Trophoblast cell (in vitro differentiated cells and primary cell): ENCODE results near the gene MPPED2.

ENCODE experiments used
- DNase-seq, 2 donors: peaks; one replicate each; pipeline ENCODE4 v3.0.0-alpha.2; 2016
- H2AFZ ChIP-seq: 2 replicates; pipeline ENCODE4 v1.6.1; 2013; ENCODE audit warnings: low read length, moderate library complexity, mild to moderate bottlenecking; ENCODE audit not compliant: insufficient read depth, poor library complexity
- H2AK5ac ChIP-seq: 2 replicates; pipeline ENCODE4 v1.6.1; 2013; ENCODE audit warnings: mild to moderate bottlenecking, low read length
- H2BK120ac ChIP-seq: 2 replicates; pipeline ENCODE4 v1.6.1; 2013; ENCODE audit warnings: low read length, mild to moderate bottlenecking, moderate library complexity; ENCODE audit not compliant: insufficient read depth, poor library complexity
- H2BK12ac ChIP-seq: 2 replicates; pipeline ENCODE4 v1.6.1; 2013; ENCODE audit warnings: mild to moderate bottlenecking, low read length, moderate library complexity
- H2BK5ac ChIP-seq: 2 replicates; pipeline ENCODE4 v1.6.1; 2013; ENCODE audit warnings: low read length, low read depth, moderate library complexity, mild to moderate bottlenecking; ENCODE audit not compliant: poor library complexity
- H3K14ac ChIP-seq: 2 replicates; pipeline ENCODE4 v1.6.1; 2013; ENCODE audit warnings: mild to moderate bottlenecking, low read length
- H3K18ac ChIP-seq: 2 replicates; pipeline ENCODE4 v1.6.1; 2013; ENCODE audit warnings: mild to moderate bottlenecking, low read length
- H3K23ac ChIP-seq: 2 replicates; pipeline ENCODE4 v1.6.1; 2013; ENCODE audit warnings: low read length
- H3K27ac ChIP-seq: 2 replicates; pipeline ENCODE4 v1.5.1; 2013; ENCODE audit warnings: low read depth, mild to moderate bottlenecking, inconsistent platforms, low read length, moderate library complexity
- H3K27me3 ChIP-seq: 2 replicates; pipeline ENCODE4 v1.6.1; 2013; ENCODE audit warnings: inconsistent platforms, mild to moderate bottlenecking, low read length, moderate library complexity; ENCODE audit not compliant: insufficient read depth
- H3K36me3 ChIP-seq, 2 experiments: 1 replicate in 1 of 2; 2 replicates in 1 of 2; pipeline ENCODE4 v1.6.1; 2013; ENCODE audit warnings: low read length in 2 of 2, mild to moderate bottlenecking in 2 of 2, moderate library complexity in 1 of 2; ENCODE audit not compliant: insufficient read depth in 2 of 2, control insufficient read depth in 1 of 2
- H3K4ac ChIP-seq: 2 replicates; pipeline ENCODE4 v1.6.1; 2013; ENCODE audit warnings: low read depth, mild to moderate bottlenecking, low read length, moderate library complexity
- H3K4me1 ChIP-seq, 2 experiments: 1 replicate in 1 of 2; 2 replicates in 1 of 2; pipeline ENCODE4 v1.6.1; 2013; ENCODE audit warnings: low read length in 2 of 2, mild to moderate bottlenecking in 2 of 2, moderate library complexity in 1 of 2; ENCODE audit not compliant: insufficient read depth in 2 of 2, control insufficient read depth in 1 of 2
- H3K4me2 ChIP-seq: 2 replicates; pipeline ENCODE4 v1.6.1; 2013; ENCODE audit warnings: inconsistent platforms, mild to moderate bottlenecking, low read length, moderate library complexity
- H3K4me3 ChIP-seq: 2 replicates; pipeline ENCODE4 v1.5.1; 2013; ENCODE audit warnings: mild to moderate bottlenecking, low read depth, low read length, inconsistent platforms
- H3K79me1 ChIP-seq: one replicate; pipeline ENCODE4 v1.6.1; 2013; ENCODE audit warnings: low read length
- H3K79me2 ChIP-seq: 2 replicates; pipeline ENCODE4 v1.6.1; 2013; ENCODE audit warnings: low read length, mild to moderate bottlenecking; ENCODE audit not compliant: control insufficient read depth, insufficient read depth, poor library complexity
- H3K9ac ChIP-seq: 2 replicates; pipeline ENCODE4 v1.6.1; 2013; ENCODE audit warnings: mild to moderate bottlenecking, low read length
- H3K9me3 ChIP-seq: 2 replicates; pipeline ENCODE4 v1.6.1; 2013; ENCODE audit warnings: low read depth, mild to moderate bottlenecking, control low read depth, inconsistent platforms, low read length; ENCODE audit not compliant: insufficient read depth
- H4K12ac ChIP-seq: 2 replicates; pipeline ENCODE4 v1.6.1; 2013; ENCODE audit warnings: low read depth, mild to moderate bottlenecking, low read length, moderate library complexity
- H4K8ac ChIP-seq: 2 replicates; pipeline ENCODE4 v1.6.1; 2013; ENCODE audit warnings: low read depth, mild to moderate bottlenecking, low read length, moderate library complexity
- H4K91ac ChIP-seq: one replicate; pipeline ENCODE4 v1.6.1; 2013; ENCODE audit warnings: low read depth, mild to moderate bottlenecking, low read length, moderate library complexity
- WGBS: extraction: QIAGEN DNeasy Blood & Tissue Kit; methylation state at CpG from one replicate; pipeline ENCODE4 v1.1.7; 2013; ENCODE audit warnings: missing lambda C conversion rate; ENCODE audit not compliant: insufficient read length, insufficient coverage; ENCODE audit errors: extremely low coverage; 5-methylcytosine and 5-hydroxymethylcytosine counted together

MPPED2 gene

DNA sequence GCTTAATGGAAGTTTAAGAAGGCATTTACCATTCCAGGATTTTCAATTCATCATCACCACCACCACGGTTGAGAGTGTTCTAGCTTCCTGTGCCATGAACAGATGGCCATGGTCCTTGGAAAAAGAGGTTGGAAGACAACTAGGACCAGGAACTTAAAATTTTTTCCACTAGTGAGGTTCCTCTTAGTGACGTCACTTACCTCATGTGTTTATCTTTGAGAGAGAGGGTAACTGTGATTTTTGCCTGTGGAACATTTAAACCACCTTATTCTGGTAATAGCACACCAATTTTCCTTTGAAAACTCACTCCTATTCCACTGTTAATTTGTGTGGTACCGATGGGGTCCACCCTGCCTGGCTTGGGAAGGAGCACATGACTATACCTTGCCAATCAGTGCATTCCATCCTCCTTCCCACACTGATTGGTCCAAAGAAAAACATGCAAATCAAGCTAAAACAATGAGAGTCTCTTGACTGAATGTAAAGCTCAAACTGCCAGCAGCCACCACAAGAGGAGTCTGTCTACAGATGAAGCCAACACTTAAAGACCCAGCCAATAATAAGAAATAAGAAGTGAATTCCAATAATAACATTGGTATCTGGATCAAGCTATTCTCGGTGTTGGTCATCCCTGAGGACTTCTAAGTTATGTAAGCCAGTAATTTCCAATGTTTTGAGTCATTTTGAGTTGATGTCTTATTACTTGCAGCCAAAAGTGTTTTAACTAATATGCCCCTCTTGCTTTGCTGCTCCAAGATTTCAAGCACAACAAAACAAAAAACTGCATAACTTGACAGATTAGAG lies 111.8 kb downstream of the MPPED2 start:
- no peaks in the 10 kb centered on the region for H3K79me1 ChIP-seq

DNA sequence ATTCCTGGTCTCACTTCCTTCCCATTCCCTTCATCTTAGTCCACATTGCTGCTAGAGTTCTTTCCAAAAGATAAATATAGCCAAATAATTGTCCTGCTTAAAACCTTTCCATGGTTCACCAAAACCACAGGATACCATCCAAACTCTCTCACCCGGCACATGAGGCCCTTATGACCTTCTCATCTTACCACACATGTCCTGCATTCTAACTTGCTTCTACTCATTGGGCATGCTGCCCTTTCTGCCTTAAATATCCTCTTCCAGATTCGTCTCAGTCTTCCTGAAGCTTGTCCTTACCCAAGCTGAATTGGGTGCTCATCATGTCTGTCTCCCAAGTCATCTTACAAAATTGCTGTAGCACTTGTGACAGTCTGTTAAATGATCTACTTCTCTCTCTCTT lies 114.9 kb downstream of the MPPED2 start:
- Histone ChIP-seq H3K27ac (no peak overlapping the region), H3K4me3 (no peak overlapping the region), H3K18ac (no peak overlapping the region), H2AK5ac (no peak overlapping the region), H3K23ac (no peak overlapping the region), H2BK12ac (no peak overlapping the region), H3K27me3 (no peaks in the 10 kb centered on the region), H3K79me1 (no peaks in the 10 kb centered on the region), H2BK5ac (no peak overlapping the region), H3K14ac (no peak overlapping the region), H3K36me3 (no peaks in the 10 kb centered on the region), H3K9me3 (no peaks in the 10 kb centered on the region), H3K4ac (no peak overlapping the region), H2BK120ac (no peak overlapping the region), H4K91ac (no peak overlapping the region), H3K4me2 (no peak overlapping the region), H2AFZ (no peak overlapping the region), H4K12ac (no peak overlapping the region), H3K79me2 (no peaks in the 10 kb centered on the region), H4K8ac (no peak overlapping the region), H3K4me1 (no peaks in the 10 kb centered on the region), H3K9ac (no peak overlapping the region)
- no peak for DNase-seq
- WGBS, result no CpG with 5 or more reads among the region's 2 CpGs

More for the DNA sequence above, 111.8 kb downstream of the MPPED2 start:
- no peak overlapping the region for H3K27ac ChIP-seq
- no peak overlapping the region for H3K4me3 ChIP-seq
- H2BK120ac ChIP-seq, result no peak overlapping the region
- H3K4ac ChIP-seq, result no peak overlapping the region
- no peak overlapping the region for H3K4me2 ChIP-seq
- no peaks in the 10 kb centered on the region for H3K79me2 ChIP-seq
- no peaks in the 10 kb centered on the region for H3K9me3 ChIP-seq
- H2AK5ac ChIP-seq, result no peak overlapping the region
- no peak overlapping the region for H3K18ac ChIP-seq
- no peak overlapping the region for H3K23ac ChIP-seq
- H3K36me3 ChIP-seq, result no peaks in the 10 kb centered on the region
- no peak overlapping the region for H3K9ac ChIP-seq
- no peak overlapping the region for H2AFZ ChIP-seq
- H3K4me1 ChIP-seq, result no peaks in the 10 kb centered on the region
- no peak overlapping the region for H2BK12ac ChIP-seq
- no peak overlapping the region for H4K91ac ChIP-seq
- no CpG with 5 or more reads among the region's 4 CpGs for WGBS
- H2BK5ac ChIP-seq, result no peak overlapping the region
- no peak overlapping the region for H4K12ac ChIP-seq
- no peak for DNase-seq
- no peak overlapping the region for H4K8ac ChIP-seq
- no peaks in the 10 kb centered on the region for H3K27me3 ChIP-seq
- H3K14ac ChIP-seq, result no peak overlapping the region

DNA sequence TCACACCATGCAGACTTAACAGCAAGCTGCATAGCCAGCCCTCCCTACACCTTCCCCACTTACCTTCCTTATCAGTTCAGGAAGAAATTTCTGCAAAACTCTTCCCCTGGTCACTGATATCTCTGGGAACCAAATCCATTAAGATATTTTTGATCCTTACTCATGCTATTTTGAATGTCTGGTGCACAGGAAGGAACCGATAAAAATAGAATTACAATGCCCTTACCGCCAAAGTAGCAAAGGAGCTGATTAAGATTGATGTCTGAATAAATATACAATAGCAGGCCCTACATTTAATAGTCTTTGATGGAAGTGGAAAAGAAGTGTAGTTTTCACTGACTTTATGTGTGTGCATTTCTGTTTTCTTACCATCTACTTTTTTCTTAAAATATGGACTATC lies 117.3 kb downstream of the MPPED2 start:
- WGBS, result no CpG with 5 or more reads among the region's 2 CpGs
- no peak overlapping the region for H3K4me2 ChIP-seq
- no peaks in the 10 kb centered on the region for H3K79me2 ChIP-seq
- no peak overlapping the region for H3K23ac ChIP-seq
- no peak overlapping the region for H2AK5ac ChIP-seq
- no peak overlapping the region for H4K8ac ChIP-seq
- H2BK5ac ChIP-seq, result no peak overlapping the region
- H3K79me1 ChIP-seq, result no peaks in the 10 kb centered on the region
- H3K27ac ChIP-seq, result no peak overlapping the region
- H4K12ac ChIP-seq, result no peak overlapping the region
- H2BK12ac ChIP-seq, result no peak overlapping the region
- no peak overlapping the region for H3K9ac ChIP-seq
- H3K4me1 ChIP-seq, result no peaks in the 10 kb centered on the region
- no peak overlapping the region for H4K91ac ChIP-seq
- no peaks in the 10 kb centered on the region for H3K9me3 ChIP-seq
- no peak overlapping the region for H3K18ac ChIP-seq
- H2BK120ac ChIP-seq, result no peak overlapping the region
- H3K27me3 ChIP-seq, result no peaks in the 10 kb centered on the region
- no peak overlapping the region for H3K4me3 ChIP-seq
- no peaks in the 10 kb centered on the region for H3K36me3 ChIP-seq
- H3K4ac ChIP-seq, result no peak overlapping the region
- H3K14ac ChIP-seq, result no peak overlapping the region
- H2AFZ ChIP-seq, result no peak overlapping the region
- no peak for DNase-seq

DNA sequence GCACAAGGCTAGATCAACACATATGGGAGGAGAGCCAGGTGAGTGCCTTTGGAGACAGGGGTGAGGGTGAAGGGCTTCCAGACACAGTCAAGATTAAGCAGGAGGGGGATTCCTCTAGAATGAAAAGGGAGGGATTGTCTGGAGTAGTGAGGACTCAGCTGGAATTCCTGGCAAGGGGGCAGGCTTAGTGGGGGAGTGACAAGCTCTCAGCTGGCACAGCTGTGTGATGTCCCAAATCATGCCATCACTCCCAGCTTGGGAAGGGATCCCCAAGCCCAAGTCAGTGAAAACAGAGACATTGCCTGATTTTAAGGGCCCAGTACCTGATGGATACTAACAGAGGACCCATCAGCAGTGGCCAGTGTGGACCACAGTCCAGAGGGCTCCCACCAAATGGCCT lies 119.0 kb downstream of the MPPED2 start:
- no peak for DNase-seq
- Histone ChIP-seq H3K18ac (no peak overlapping the region), H4K8ac (no peak overlapping the region), H3K9me3 (no peaks in the 10 kb centered on the region), H2AK5ac (no peak overlapping the region), H3K4me1 (no peaks in the 10 kb centered on the region), H2BK5ac (no peak overlapping the region), H3K4ac (no peak overlapping the region), H2AFZ (no peak overlapping the region), H3K27me3 (no peaks in the 10 kb centered on the region), H3K4me2 (no peak overlapping the region), H4K12ac (no peak overlapping the region), H2BK120ac (no peak overlapping the region), H3K27ac (no peak overlapping the region), H3K14ac (no peak overlapping the region), H4K91ac (no peak overlapping the region), H3K36me3 (no peaks in the 10 kb centered on the region), H3K23ac (no peak overlapping the region), H3K4me3 (no peak overlapping the region), H2BK12ac (no peak overlapping the region), H3K79me1 (no peaks in the 10 kb centered on the region), H3K9ac (no peak overlapping the region), H3K79me2 (no peaks in the 10 kb centered on the region)
